PC-9 (cell line): ENCODE measurements around the gene PLAU.

Experiments used
- EZH2 ChIP-seq: fragments of 200-600 bp; sonication (generic); IDR thresholded peaks from 2 replicates; pipeline ENCODE4 v1.8.0; 2017; ENCODE audit warnings: antibody characterized with exemption, low read depth
- TF ChIP-seq, protein P1 (sequence below): fragments of 200-600 bp; sonication (generic); conservative IDR thresholded peaks from 2 replicates; pipeline ENCODE4 v1.6.1; 2017; ENCODE audit warnings: mixed run types, antibody characterized with exemption, mild to moderate bottlenecking, moderate library complexity

DNA sequence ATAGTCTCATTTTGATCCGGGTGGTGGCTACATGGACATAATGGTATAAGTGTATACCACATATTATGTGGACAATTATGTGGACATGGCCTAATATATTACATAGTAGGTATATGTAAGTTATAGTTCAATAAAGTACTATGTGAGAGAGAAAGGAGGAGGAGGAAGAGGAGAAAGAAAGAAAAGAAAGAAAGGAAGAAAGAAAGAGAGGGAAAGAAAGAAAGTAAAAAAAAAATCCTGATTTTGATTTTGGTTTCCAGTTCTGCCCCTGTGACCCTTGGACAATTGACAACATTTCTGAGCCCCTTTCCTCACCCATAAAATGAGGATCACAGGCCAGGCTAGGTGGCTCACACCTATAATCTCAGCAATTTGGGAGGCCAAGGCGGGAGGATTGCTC is 44.8 kb downstream of the PLAU start:
- TF ChIP-seq, protein P1, sequence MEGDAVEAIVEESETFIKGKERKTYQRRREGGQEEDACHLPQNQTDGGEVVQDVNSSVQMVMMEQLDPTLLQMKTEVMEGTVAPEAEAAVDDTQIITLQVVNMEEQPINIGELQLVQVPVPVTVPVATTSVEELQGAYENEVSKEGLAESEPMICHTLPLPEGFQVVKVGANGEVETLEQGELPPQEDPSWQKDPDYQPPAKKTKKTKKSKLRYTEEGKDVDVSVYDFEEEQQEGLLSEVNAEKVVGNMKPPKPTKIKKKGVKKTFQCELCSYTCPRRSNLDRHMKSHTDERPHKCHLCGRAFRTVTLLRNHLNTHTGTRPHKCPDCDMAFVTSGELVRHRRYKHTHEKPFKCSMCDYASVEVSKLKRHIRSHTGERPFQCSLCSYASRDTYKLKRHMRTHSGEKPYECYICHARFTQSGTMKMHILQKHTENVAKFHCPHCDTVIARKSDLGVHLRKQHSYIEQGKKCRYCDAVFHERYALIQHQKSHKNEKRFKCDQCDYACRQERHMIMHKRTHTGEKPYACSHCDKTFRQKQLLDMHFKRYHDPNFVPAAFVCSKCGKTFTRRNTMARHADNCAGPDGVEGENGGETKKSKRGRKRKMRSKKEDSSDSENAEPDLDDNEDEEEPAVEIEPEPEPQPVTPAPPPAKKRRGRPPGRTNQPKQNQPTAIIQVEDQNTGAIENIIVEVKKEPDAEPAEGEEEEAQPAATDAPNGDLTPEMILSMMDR: no peak
- TF ChIP-seq EZH2: no peak
